Activated T-cell treated with anti-CD3 and anti-CD28 coated beads, Interleukin-2, amount 50 U/mL, for 1 hour (primary cell): ENCODE results near the gene KIF1B.
"Not testable (repeated sequence)": the region's sequence is repeated elsewhere in the genome, so short reads cannot be mapped to it uniquely, and the experiment has no call there.

Experiments
- DNase-seq: peaks from one replicate; pipeline ENCODE4 v3.0.0-alpha.2; 2020

KIF1B gene

GRCh38 chr1:10193288-10193687 is 17.1 kb upstream of the KIF1B start:
- no peak for DNase-seq

GRCh38 chr1:10195570-10195969 is 14.8 kb upstream of the KIF1B start:
- DNase-seq, result no peak

- no peak for DNase-seq
Observed at GRCh38 chr1:10196976-10197375, 13.4 kb upstream of the KIF1B start.

- DNase-seq, result no peak
Observed at GRCh38 chr1:10200620-10201019, 9.8 kb upstream of the KIF1B start.

- DNase-seq, result no peak
Observed at GRCh38 chr1:10204003-10204642, 6.2 kb upstream of the KIF1B start.

- DNase-seq, result not testable (repeated sequence)
Observed at GRCh38 chr1:10205206-10205605, 5.2 kb upstream of the KIF1B start.

- no peak for DNase-seq
Observed at GRCh38 chr1:10207810-10208209, 2.6 kb upstream of the KIF1B start.

- no peak for DNase-seq
Observed at GRCh38 chr1:10208537-10208936, 1.8 kb upstream of the KIF1B start.

- DNase-seq, result no peak
Observed at GRCh38 chr1:10209590-10209904, 823 bp upstream of the KIF1B start.

- peak; percentile 34 for DNase-seq
Observed at GRCh38 chr1:10210841-10211804, 753 bp downstream of the KIF1B start.

- DNase-seq, result no peak
Observed at GRCh38 chr1:10211805-10212410, 1.5 kb downstream of the KIF1B start.

GRCh38 chr1:10212476-10212875 is 2.1 kb downstream of the KIF1B start:
- no peak for DNase-seq

- DNase-seq, result no peak
Observed at GRCh38 chr1:10213186-10213705, 2.9 kb downstream of the KIF1B start.

- no peak for DNase-seq
Observed at GRCh38 chr1:10216090-10216749, 5.8 kb downstream of the KIF1B start.

- DNase-seq, result no peak
Observed at GRCh38 chr1:10217748-10218441, 7.5 kb downstream of the KIF1B start.

- DNase-seq, result no peak
Observed at GRCh38 chr1:10220200-10220599, 9.8 kb downstream of the KIF1B start.

GRCh38 chr1:10220657-10221056 is 10.3 kb downstream of the KIF1B start:
- not testable (repeated sequence) for DNase-seq

- no peak for DNase-seq
Observed at GRCh38 chr1:10225573-10225972, 15.2 kb downstream of the KIF1B start.

- DNase-seq, result no peak
Observed at GRCh38 chr1:10228528-10228927, 18.2 kb downstream of the KIF1B start.

- no peak for DNase-seq
Observed at GRCh38 chr1:10229903-10230302, 19.5 kb downstream of the KIF1B start.

GRCh38 chr1:10232163-10232562 is 21.8 kb downstream of the KIF1B start:
- DNase-seq, result no peak

- DNase-seq, result no peak
Observed at GRCh38 chr1:10236405-10237156, 26.2 kb downstream of the KIF1B start.
